HG02870 (cell line): ENCODE measurements around the gene PAX2.

Experiments used
- ATAC-seq: cut with Tn5 transposase; IDR thresholded peaks from one replicate; pipeline ENCODE4 v1.9.1; 2021; ENCODE audit warnings: mild to moderate bottlenecking, moderate library complexity; ENCODE audit not compliant: unreplicated experiment

PAX2 gene

DNA sequence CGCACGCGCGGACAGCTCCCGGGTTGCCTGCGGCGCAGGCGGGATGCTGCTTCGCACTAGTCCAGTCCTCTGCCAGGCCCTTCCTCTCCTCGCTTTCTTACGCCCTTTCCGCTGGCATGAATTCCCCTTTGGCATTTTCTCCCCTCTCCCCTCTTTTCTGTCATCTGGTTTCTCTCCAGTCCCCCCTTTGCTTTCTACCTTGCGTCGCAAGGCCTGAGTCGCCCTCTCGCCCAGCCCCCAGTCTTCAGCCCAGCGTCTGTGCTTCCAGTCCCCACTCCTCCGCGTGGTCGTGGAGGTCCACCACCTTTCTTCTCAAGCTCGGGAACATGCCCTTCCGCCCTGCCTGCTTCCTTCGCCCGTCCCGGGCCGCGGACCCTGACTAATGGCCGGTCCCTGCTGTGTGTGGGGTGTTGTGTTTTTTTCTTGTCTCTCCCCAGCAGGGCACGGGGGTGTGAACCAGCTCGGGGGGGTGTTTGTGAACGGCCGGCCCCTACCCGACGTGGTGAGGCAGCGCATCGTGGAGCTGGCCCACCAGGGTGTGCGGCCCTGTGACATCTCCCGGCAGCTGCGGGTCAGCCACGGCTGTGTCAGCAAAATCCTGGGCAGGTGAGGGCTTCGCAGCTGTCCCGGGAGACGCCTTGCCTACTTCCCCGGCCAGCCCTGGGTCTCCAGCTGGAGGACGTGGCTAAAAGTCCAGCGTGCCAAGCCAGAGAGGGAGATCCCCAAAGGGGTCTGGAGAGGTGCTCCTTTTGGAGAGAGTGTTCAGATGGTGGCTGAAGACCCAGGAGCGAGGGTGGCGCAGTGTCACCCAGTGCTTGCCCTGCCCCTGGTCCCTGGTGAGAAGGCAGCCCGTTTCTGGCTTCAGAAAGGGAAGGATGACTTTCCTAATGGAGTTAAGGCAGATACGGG, 4.2 kb downstream of the PAX2 start:
- ATAC-seq = no peak

DNA sequence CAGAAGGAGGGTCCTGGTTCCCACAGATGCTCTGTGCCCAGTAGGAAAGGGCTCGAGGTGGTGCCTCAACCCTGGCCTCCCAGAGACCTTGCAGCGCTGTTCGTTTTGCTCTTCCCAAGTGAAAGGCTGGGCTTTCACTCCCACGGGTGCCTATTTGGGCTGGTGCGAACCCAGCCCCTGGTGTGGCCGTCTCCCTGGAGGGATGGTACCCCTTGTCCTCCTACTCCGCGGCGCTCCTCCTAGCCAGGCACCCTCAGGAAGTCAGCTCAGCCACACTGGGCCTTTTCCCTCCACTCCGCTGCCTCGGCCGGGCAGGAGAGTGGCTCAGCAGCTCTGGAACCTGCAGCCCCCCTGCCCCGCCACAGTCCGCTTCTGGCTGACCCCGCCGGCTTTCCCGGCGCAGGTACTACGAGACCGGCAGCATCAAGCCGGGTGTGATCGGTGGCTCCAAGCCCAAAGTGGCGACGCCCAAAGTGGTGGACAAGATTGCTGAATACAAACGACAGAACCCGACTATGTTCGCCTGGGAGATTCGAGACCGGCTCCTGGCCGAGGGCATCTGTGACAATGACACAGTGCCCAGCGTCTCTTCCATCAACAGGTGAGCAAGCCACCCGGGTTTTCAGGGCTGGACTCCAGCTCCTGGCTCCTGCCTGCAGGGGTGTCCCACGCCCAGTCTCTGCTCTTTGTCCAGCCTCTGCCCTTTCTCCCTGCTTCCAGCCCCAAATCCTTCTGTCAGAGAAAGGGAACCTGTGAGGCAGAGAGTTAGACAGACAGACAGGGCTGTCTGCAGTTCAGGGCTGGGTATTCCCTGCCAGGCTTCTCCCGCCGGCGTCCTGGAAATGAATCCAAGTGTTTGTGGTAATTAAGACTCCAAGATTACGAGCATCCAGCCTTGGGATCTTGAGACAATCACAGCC, 5.2 kb downstream of the PAX2 start:
- no peak for ATAC-seq

DNA sequence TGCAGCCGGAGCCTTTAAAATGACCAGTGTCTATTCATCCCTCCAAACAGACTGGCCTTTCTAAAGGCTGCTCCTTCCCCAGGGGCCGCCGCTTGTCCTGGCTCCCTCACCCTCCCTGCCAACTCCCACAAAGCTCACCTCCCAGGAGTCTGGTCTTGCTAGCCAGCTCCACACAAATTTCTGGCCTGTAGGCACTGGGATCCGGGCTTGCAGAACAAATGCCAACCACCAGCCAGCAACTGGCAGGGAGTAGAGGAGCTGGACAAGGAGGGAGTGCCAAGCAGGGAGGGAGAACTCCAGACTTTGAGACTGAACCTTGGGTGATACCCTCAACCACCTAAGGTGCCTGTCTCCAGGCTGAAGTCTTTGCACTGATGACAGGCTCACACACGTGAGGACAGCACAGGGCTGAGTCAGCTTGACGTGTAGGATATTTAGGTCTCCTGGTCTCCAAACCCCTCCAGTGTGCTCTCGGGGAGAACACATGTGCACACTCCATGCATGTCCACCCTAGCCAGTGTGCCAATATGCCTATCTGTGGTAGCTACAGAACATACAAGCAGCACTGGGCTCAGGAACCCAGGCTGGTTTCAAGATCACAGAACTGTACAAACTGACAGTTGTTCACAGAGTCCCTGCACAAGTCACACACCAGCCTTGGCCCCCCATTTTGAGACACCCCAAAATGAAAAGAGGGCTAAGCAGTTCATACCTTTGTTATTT, 6.0 kb downstream of the PAX2 start:
- no peak for ATAC-seq

DNA sequence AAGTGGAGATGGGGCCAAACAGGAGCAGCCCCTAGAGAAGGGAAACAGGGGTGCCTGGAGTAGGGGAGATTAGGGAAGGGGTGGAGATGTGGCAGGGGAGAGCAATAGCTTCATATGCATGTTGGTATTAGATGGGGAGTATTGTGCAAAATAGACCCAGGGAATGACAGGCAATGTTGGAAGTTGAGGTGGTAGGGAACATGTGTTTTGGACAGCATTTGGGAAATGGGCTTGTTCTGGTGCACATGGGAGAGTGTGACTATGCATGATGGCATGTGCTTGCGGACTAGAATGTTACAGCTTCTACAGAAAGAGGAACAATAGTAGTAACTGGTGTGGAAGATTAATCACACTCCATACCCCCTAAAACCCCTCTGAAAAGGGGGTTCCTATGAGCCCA, 10.4 kb downstream of the PAX2 start:
- no peak for ATAC-seq

DNA sequence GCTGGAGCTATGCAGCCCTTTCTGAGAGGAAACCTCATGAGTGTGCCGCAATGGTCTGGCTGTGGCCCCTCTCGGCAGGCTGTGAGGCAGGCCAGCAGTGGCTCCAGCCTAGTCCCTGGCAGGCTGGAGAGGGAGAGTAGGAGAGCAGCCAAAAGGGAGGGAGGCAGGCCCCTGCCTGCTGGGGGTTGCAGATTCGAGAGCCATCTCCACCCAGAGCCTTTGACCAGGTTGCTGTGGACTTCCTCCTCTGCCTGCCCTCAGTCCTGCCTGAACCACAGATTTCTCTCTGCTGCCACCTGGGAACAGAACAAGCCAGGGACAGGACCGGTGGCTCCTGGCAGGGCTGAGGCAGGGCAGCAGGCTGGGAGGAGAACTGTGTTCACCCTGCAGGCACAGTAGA, 13.9 kb downstream of the PAX2 start:
- no peak for ATAC-seq

DNA sequence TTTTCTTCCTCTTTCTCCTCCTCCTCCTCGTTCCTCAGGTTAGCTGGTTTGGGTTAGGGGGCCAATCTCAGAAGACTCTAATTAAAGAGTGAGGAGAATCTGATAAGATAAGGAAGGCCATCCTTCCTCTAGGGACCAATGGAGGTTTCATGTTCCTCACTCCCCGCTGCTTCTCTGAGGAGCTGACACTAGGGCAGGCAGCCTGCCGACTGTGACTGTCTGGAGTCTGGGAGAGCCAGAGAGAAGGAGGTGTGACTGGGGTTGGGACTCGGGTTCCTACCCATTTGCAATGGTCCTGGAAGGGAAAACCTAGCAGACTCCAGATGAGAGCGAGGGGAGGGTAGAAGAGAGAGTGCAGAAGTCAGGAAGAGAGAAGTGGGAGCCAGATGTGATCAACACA, 15.3 kb downstream of the PAX2 start:
- no peak for ATAC-seq

DNA sequence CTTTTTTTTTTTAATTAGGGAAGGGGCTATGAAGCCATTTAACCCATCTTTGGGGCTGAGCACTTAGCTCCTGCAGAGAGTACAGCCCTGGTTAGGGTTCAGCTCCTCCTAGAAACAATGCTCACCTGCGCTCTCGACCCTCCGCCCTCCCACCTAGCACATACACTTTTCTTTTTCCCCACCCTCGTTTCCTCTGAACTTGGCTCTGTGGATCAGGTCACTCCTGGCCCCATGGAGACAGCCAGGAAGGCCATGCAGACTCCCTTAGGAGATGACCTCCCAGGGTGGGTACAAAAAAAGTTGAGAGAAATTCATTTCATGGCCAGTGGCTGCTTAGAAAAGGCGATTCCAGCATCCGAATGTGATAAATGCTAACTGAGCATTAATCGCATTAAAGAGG, 15.8 kb downstream of the PAX2 start:
- ATAC-seq = no peak

DNA sequence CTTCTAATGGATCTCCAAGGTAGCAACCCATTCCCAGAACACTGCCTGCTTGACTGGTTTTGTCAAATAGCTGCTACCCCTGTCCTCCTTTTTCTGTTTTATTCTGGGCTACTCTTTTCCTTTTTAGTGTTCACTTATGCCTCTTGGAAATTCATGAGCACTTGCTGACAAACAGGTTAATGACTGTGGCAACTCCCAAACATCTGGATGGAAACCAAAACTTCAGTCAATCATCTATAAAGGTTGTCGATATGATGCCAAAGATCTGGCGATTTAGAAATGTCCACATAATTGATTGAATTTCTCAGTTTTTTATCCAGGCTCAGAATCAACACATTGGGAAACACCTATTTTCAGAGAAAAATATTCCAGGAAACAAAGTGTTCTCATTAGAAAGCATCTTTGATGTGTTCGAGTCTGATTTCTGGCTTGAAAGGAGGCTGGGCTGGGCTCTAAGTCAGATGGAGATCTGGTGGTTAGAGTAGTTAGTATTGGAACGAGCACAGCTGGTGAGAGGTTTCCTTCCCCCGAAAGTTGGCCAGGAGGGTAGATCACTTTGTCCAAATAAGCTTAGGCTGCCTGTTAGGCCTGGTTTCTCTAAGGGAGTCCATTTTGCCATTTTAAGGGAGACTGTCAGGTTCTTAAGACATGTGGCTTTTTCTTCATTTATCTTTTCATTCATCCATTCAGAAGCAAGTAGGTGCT, 17.8 kb downstream of the PAX2 start:
- ATAC-seq = no peak

DNA sequence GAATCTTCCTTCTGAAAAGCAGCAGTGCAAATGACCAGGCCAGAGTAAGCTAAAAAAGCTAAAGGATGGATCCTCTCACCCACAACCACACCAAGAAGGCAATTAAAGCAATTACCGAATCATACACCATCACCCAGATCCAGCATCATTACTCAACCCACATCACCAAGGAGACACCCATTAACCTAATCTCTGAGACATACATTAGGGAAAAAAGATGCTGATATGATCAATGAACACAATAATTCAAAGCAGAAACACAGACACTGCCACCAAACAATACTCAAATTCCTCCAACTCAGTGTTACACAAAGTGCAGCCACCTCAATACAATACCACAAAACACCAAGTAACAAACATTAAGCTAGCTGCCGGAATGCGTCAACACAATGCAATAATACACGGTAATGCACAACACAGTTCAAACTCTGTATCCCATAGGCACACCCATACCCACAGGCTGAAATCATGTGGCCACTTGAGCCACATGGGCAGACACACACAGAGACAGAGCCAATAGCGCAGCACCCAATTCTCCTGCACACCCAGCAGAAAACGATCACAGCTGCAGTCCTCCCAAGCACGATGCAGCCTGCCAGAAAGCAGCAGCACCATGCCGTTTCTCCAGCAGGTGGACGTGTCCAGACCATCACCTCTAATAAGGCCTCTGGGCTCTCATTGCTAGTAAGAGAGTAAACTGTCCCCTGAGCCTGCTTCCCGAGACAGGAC, 21.5 kb downstream of the PAX2 start:
- no peak for ATAC-seq

DNA sequence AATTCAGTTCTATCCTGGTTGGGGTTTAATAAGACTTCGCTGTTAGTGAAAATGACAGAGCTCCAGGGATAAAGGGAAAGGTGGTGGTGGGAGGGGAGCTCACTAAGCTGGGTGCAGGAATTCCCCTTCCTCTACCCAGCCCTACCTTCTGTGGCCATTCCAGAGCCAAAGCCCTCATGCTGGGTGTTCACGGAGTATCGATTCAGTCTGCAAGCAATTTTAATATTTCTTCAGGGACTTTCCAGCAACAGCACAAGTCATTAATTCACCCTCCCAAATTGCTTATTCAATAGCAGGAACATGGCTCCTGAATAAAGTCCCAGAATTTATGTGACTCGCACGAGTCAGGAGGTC, 22.0 kb downstream of the PAX2 start:
- no peak for ATAC-seq

DNA sequence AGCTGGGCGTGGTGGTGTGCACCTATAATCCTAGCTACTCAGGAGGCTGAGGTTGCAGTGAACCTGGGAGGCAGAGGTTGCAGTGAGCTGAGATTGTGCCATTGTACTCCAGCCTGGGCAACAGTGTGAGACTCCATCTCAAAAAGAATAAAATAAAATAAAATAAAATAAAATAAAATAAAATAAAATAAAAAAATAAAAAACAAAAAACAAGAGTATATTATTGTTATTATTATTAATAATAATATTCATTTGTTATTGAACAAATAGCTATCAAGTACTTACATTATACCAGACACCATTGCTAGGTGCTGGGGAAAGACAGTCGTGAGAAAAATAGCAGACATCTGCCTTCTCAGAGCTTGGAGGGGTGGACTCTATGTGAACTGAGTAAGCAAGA, 24.1 kb downstream of the PAX2 start:
- ATAC-seq = no peak

DNA sequence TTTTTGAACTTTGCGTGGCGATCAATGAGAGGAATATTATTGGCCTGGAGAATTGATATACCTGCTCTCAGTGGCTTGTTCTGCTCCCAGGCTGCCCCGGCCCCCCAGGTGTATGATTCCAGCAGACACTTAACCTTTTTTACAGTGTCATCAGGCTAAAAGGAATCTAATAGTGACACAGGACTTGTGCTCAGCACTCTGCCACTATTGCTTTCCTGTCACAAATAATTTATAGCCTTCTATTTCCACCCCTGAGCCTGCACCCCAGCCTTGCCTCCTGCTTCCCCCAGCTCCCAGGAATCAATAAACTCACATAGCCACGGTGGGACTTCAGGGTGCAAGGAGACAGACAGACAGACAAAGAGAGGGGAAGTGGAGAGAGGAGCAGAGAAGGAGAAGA, 28.3 kb downstream of the PAX2 start:
- ATAC-seq = no peak

DNA sequence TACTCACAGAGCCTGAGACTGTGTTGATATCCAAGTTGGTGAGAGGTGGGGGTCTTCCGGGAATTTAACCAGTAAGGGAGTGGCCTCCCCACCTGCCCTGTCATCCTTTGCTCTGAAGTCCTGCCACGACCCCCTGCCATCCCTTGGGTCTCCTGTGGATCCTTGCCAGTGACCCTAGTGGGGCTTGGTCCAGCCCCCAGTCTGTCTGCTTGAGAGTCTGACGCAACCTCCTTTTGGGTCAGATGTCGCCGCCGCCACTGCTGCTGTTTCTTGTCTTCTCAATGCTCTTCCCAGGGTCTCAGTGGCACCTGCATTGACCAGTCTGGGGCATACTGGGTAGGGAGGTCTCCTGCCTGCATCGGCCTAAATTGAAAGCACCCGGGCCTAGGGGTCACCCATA, 28.8 kb downstream of the PAX2 start:
- ATAC-seq = no peak

DNA sequence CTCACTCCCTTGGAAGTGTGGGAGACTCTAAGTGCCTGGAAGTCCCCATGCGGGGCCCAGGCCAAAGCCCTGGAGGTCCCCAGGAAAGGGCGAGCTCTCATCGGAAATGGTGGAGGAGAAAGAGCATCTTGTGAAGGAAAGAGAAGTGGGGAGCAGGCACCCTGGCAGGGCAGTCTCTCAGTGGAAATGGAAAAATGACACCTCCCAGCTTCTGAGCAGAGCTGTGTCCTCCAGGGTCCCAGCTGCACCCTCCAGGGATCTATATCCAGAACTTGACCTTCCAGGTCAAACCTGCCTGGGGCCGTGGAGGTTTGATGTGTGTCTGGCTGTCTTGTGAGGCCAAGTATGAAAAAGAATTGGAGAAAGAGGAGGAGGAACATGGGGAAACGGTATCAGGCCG, 29.5 kb downstream of the PAX2 start:
- ATAC-seq = no peak

DNA sequence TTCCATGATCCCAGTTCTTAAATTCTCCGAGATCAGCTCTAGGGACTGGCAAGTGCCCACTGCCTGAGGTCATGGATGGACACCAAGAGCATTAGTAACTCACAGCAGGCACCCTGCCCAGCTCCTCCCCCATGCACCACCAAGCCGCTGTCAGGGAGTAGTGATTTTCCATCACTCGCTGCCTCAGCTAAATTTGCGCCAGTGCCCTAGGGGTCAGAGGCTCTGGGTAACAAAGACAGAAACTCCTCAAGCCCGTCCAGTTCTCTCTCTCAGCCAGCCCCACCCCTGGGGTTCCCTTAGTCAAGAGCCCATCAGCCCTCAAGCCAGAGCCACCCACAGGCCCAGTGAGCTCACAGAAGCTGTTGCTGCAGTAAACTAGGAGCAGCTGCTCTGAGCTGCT, 30.0 kb downstream of the PAX2 start:
- no peak for ATAC-seq

DNA sequence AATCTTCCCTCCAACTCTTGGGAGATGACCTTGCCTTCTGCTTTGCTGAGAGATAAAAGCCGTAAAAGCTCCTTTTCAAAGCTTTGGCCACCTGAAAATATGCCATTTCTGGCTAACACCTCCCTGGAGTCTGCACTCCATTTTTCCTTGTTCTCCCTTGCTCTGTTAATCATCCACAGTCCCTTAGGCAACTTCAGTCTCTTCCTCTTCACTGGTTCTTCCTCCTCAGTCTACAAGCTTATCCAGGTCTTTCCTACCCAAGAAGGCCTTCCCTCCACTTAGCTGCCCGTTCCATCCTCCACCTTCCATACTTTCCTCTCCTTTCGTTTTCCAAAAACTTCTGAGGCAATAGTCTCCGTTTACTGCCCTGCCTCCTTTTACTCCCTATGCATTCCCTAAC, 30.5 kb downstream of the PAX2 start:
- no peak for ATAC-seq

DNA sequence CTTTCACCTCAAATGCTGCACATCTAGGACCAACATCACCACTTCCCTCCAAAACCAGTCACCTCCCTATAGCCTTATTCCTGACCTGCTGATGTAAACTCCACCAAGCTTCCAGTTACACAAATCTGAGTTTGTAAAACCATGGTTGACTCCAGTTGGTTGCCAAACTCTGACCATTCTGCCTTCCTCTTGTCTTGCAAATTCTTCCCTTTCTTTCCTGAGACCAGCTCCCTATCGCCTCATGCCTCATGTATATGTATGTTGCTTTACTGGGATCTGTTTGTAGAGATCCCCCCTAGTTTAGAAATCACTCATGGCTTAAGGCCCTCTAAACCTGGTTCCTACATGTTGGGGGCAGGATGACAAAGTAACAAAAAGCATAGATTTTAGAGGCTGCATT, 31.3 kb downstream of the PAX2 start:
- ATAC-seq = no peak

DNA sequence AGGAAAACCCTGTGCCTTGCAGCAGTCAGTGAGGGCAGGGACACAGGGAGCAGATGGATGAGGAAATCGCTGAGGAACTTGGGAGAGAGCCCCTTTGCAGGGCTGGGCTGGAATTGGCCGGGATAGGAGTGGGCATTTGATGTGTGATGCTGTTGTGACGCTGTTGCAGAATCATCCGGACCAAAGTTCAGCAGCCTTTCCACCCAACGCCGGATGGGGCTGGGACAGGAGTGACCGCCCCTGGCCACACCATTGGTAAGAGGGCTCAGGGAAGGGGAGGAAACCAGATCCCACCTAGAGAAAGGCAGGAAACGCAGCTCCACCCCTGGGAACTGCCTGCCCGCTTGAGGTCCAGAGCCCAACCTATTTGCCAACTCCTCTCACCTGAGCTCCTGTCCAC, 33.9 kb downstream of the PAX2 start:
- ATAC-seq = no peak

DNA sequence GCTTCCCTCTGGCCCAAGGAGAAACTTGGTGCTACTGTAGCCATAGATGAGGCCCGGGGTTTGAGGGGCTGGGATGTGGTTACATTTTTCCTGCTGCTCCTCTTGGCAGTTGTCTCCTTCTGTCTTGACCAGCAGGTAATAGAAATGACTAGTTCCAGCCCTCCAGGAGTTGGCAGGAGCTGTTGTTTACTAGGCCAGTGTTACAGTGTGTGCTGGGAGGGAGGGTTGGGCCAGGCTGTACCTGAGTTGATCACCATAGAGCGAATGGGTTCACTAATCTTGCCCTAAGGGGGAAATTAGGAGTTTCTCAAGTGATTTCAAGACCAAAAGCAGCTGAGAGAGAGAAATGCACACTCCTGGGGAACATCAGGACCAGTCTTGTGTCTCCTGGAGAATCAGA, 34.9 kb downstream of the PAX2 start:
- no peak for ATAC-seq

DNA sequence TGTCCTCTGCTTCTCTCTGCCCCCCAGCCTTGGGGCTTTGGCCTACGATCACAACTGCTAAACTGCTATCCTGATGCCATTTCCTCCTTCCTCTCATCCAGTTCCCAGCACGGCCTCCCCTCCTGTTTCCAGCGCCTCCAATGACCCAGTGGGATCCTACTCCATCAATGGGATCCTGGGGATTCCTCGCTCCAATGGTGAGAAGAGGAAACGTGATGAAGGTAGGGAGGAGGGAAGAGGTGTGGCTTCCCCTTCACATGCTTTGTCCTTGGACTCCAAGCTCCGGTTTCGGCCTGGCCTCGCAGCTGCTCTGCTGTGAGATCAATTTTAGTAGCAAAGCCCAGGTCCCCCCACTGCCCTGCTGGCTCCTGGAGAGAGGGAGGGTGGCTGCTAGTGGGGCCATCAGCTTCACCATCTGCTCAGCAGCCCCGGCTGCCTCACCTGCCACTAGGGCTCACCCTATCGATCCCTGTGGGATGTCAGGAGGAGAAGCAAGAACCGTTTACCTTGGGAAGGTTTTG, 35.8 kb downstream of the PAX2 start:
- ATAC-seq = no peak
